Measurements from ENCODE around the gene FOXP4.

DNA sequence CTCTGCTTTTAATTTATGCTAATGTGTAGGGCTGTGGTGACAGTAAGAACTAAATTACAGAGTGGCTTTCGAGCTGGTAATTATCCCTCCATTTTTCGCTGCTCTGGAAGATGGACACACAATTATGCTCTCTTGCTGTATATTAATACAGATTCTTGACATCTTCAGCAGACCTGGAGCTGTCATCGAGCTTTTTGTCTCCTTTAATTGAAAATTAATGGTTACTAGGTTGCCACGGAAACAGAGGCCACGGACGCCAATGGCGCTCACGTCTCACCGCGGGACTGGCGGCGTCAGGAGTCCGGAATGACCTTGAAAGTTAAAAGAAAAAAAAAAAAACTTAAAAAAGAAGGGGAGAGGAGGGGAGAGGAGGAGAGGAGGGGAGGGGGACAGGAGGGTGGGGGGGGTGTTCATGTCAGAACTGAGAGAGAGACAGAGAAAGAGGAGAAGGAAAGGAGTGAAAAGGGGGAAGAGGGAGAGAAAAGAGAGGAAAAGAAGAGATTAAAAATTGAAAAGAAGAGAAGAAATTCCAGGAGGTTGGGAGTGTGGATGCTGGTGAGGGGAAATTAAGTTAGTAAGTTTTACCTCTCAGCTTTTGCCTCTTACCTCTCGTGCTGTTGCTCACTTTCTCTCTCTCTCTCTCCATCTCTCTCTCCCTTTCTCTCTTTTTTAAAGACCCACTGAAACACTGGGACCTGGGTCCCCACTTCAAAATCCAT, 22.1 kb upstream of the FOXP4 start:
- TF ChIP-seq POLR2A (IDR thresholded peaks at IDR 0.05; ENCODE audit: low read depth, low read length): no peak
- no peak for TF ChIP-seq TAF1 (IDR thresholded peaks at IDR 0.05; ENCODE audit: borderline replicate concordance, low read depth, low read length)
